GM19468 (cell line): ENCODE measurements around the gene NKAIN2.
"Not testable (repeated sequence)": the region's sequence is repeated elsewhere in the genome, so short reads cannot be mapped to it uniquely, and the experiment has no call there.

Experiments used
- ATAC-seq: cut with Tn5 transposase; IDR thresholded peaks from one replicate; pipeline ENCODE4 v1.9.1; 2021; ENCODE audit warnings: mild to moderate bottlenecking, moderate library complexity, moderate number of reproducible peaks; ENCODE audit not compliant: unreplicated experiment; ENCODE audit errors: extremely low read depth

NKAIN2 gene

GRCh38 chr6:124010574-124010973 lies 206.9 kb downstream of the NKAIN2 start:
- peak; percentile 42 for ATAC-seq

- ATAC-seq = no peak
These were observed 207.5 kb downstream of the NKAIN2 start for GRCh38 chr6:124011180-124011579.

GRCh38 chr6:124022051-124022450 lies 218.4 kb downstream of the NKAIN2 start:
- not testable (repeated sequence) for ATAC-seq

GRCh38 chr6:124022641-124023040 lies 219.0 kb downstream of the NKAIN2 start:
- no peak for ATAC-seq

- no peak for ATAC-seq
These were observed 223.0 kb downstream of the NKAIN2 start for GRCh38 chr6:124026694-124027093.

GRCh38 chr6:124027392-124027791 lies 223.7 kb downstream of the NKAIN2 start:
- no peak for ATAC-seq

- no peak for ATAC-seq
These were observed 224.5 kb downstream of the NKAIN2 start for GRCh38 chr6:124028117-124028516.

- ATAC-seq = no peak
These were observed 225.9 kb downstream of the NKAIN2 start for GRCh38 chr6:124029567-124029966.

- ATAC-seq = no peak
These were observed 229.8 kb downstream of the NKAIN2 start for GRCh38 chr6:124033501-124033900.

GRCh38 chr6:124036384-124036783 lies 232.7 kb downstream of the NKAIN2 start:
- no peak for ATAC-seq

- peak; percentile 59 for ATAC-seq
These were observed 237.0 kb downstream of the NKAIN2 start for GRCh38 chr6:124040655-124041054.

GRCh38 chr6:124052120-124052519 lies 248.5 kb downstream of the NKAIN2 start:
- no peak for ATAC-seq

GRCh38 chr6:124053315-124053714 lies 249.7 kb downstream of the NKAIN2 start:
- no peak for ATAC-seq

GRCh38 chr6:124054034-124054433 lies 250.4 kb downstream of the NKAIN2 start:
- ATAC-seq = no peak

- no peak for ATAC-seq
These were observed 251.7 kb downstream of the NKAIN2 start for GRCh38 chr6:124055395-124055794.

- ATAC-seq = no peak
These were observed 252.3 kb downstream of the NKAIN2 start for GRCh38 chr6:124055963-124056362.

- no peak for ATAC-seq
These were observed 253.0 kb downstream of the NKAIN2 start for GRCh38 chr6:124056407-124057334.

GRCh38 chr6:124057461-124057860 lies 253.8 kb downstream of the NKAIN2 start:
- ATAC-seq = no peak

- ATAC-seq = no peak
These were observed 260.9 kb downstream of the NKAIN2 start for GRCh38 chr6:124064317-124065113.

- ATAC-seq = no peak
These were observed 262.6 kb downstream of the NKAIN2 start for GRCh38 chr6:124066269-124066668.

GRCh38 chr6:124066946-124067552 lies 263.4 kb downstream of the NKAIN2 start:
- no peak for ATAC-seq
